ENCODE data around the gene TRMT1. TPM values are rescaled to one million over a fixed set of nuclear protein-coding genes. Genes with fewer than 3 reads are reported as not detected.
A peak's percentile ranks its signal among the peaks of the same experiment; 100 is the strongest.

Gene TRMT1
- polyA plus RNA-seq, 1 donor, result 35.5 TPM

- peak; percentile 76 to 92 for DNase-seq
- WGBS (ENCODE audit: insufficient coverage, low lambda C conversion rate), result no CpG with 5 or more reads among the region's 55 CpGs
- no peaks in the 10 kb centered on the region for H3K9me3 ChIP-seq (ENCODE audit: control insufficient read depth, low read depth, low read length)
- no peaks in the 10 kb centered on the region for H3K27me3 ChIP-seq (ENCODE audit: control insufficient read depth, insufficient read depth, low read length)
- peaks cover 14% of the 10 kb centered on the region for H3K4me1 ChIP-seq (ENCODE audit: control insufficient read depth, insufficient read depth, low read length)
- peak overlapping the region; percentile 100 for H3K27ac ChIP-seq (ENCODE audit: low read length)
- H3K36me3 ChIP-seq (ENCODE audit: control insufficient read depth, insufficient read depth, low read length), result peaks cover 2% of the 10 kb centered on the region
- peak overlapping the region; percentile 96 for H3K4me3 ChIP-seq (ENCODE audit: low read length)
Observed at GRCh38 chr19:13155472-13156359, 39.2 kb upstream of the TRMT1 start.

GRCh38 chr19:13154911-13155471 is 38.5 kb upstream of the TRMT1 start:
- H3K4me1 ChIP-seq (ENCODE audit: control insufficient read depth, insufficient read depth, low read length), result peaks cover 14% of the 10 kb centered on the region
- WGBS (ENCODE audit: insufficient coverage, low lambda C conversion rate), result no CpG with 5 or more reads among the region's 24 CpGs
- peak; percentile 90 to 95 for DNase-seq

GRCh38 chr19:13154241-13154778 is 37.8 kb upstream of the TRMT1 start:
- Histone ChIP-seq H3K9me3 (ENCODE audit: control insufficient read depth, low read depth, low read length) (no peaks in the 10 kb centered on the region), H3K27ac (ENCODE audit: low read length) (peak overlapping the region; percentile 100), H3K27me3 (ENCODE audit: control insufficient read depth, insufficient read depth, low read length) (no peaks in the 10 kb centered on the region), H3K36me3 (ENCODE audit: control insufficient read depth, insufficient read depth, low read length) (peaks cover 2% of the 10 kb centered on the region), H3K4me1 (ENCODE audit: control insufficient read depth, insufficient read depth, low read length) (peaks cover 18% of the 10 kb centered on the region), H3K4me3 (ENCODE audit: low read length) (peak overlapping the region; percentile 96)
- DNase-seq, result peak; percentile 88
- no CpG with 5 or more reads among the region's 21 CpGs for WGBS (ENCODE audit: insufficient coverage, low lambda C conversion rate)

More at GRCh38 chr19:13154911-13155471, 38.5 kb upstream of the TRMT1 start:
- no peaks in the 10 kb centered on the region for H3K9me3 ChIP-seq (ENCODE audit: control insufficient read depth, low read depth, low read length)
- H3K27ac ChIP-seq (ENCODE audit: low read length), result peak overlapping the region; percentile 100
- no peaks in the 10 kb centered on the region for H3K27me3 ChIP-seq (ENCODE audit: control insufficient read depth, insufficient read depth, low read length)
- H3K4me3 ChIP-seq (ENCODE audit: low read length), result peak overlapping the region; percentile 96
- H3K36me3 ChIP-seq (ENCODE audit: control insufficient read depth, insufficient read depth, low read length), result peaks cover 2% of the 10 kb centered on the region

- DNase-seq, result no peak
- Histone ChIP-seq H3K27ac (ENCODE audit: low read length) (peak overlapping the region; percentile 100), H3K27me3 (ENCODE audit: control insufficient read depth, insufficient read depth, low read length) (no peaks in the 10 kb centered on the region), H3K36me3 (ENCODE audit: control insufficient read depth, insufficient read depth, low read length) (peaks cover 2% of the 10 kb centered on the region), H3K9me3 (ENCODE audit: control insufficient read depth, low read depth, low read length) (no peaks in the 10 kb centered on the region), H3K4me1 (ENCODE audit: control insufficient read depth, insufficient read depth, low read length) (peaks cover 23% of the 10 kb centered on the region), H3K4me3 (ENCODE audit: low read length) (peak overlapping the region; percentile 96)
- WGBS (ENCODE audit: insufficient coverage, low lambda C conversion rate), result no CpG with 5 or more reads among the region's 69 CpGs
Observed at GRCh38 chr19:13153569-13154240, 37.2 kb upstream of the TRMT1 start.

- DNase-seq, result peak; percentile 97 to 98
- Histone ChIP-seq H3K4me1 (ENCODE audit: control insufficient read depth, insufficient read depth, low read length) (peaks cover 24% of the 10 kb centered on the region), H3K36me3 (ENCODE audit: control insufficient read depth, insufficient read depth, low read length) (peaks cover 2% of the 10 kb centered on the region), H3K27me3 (ENCODE audit: control insufficient read depth, insufficient read depth, low read length) (no peaks in the 10 kb centered on the region), H3K9me3 (ENCODE audit: control insufficient read depth, low read depth, low read length) (no peaks in the 10 kb centered on the region), H3K4me3 (ENCODE audit: low read length) (peak overlapping the region; percentile 96), H3K27ac (ENCODE audit: low read length) (peak overlapping the region; percentile 100)
- no CpG with 5 or more reads among the region's 59 CpGs for WGBS (ENCODE audit: insufficient coverage, low lambda C conversion rate)
Observed at GRCh38 chr19:13152974-13153568, 36.5 kb upstream of the TRMT1 start.

GRCh38 chr19:13152356-13152973 is 35.9 kb upstream of the TRMT1 start:
- WGBS (ENCODE audit: insufficient coverage, low lambda C conversion rate), result no CpG with 5 or more reads among the region's 25 CpGs
- peaks cover 24% of the 10 kb centered on the region for H3K4me1 ChIP-seq (ENCODE audit: control insufficient read depth, insufficient read depth, low read length)
- H3K27ac ChIP-seq (ENCODE audit: low read length), result peak overlapping the region; percentile 100
- peaks cover 2% of the 10 kb centered on the region for H3K36me3 ChIP-seq (ENCODE audit: control insufficient read depth, insufficient read depth, low read length)
- H3K4me3 ChIP-seq (ENCODE audit: low read length), result peak overlapping the region; percentile 96
- H3K9me3 ChIP-seq (ENCODE audit: control insufficient read depth, low read depth, low read length), result no peaks in the 10 kb centered on the region
- DNase-seq, result no peak
- no peaks in the 10 kb centered on the region for H3K27me3 ChIP-seq (ENCODE audit: control insufficient read depth, insufficient read depth, low read length)

- Histone ChIP-seq H3K36me3 (ENCODE audit: control insufficient read depth, insufficient read depth, low read length) (peaks cover 2% of the 10 kb centered on the region), H3K27me3 (ENCODE audit: control insufficient read depth, insufficient read depth, low read length) (no peaks in the 10 kb centered on the region), H3K9me3 (ENCODE audit: control insufficient read depth, low read depth, low read length) (no peaks in the 10 kb centered on the region), H3K4me1 (ENCODE audit: control insufficient read depth, insufficient read depth, low read length) (peaks cover 23% of the 10 kb centered on the region), H3K4me3 (ENCODE audit: low read length) (peak overlapping the region; percentile 99), H3K27ac (ENCODE audit: low read length) (peak overlapping the region; percentile 100)
- WGBS (ENCODE audit: insufficient coverage, low lambda C conversion rate), result no CpG with 5 or more reads among the region's 71 CpGs
- DNase-seq, result peak; percentile 97 to 98
Observed at GRCh38 chr19:13151605-13152355, 35.2 kb upstream of the TRMT1 start.

- H3K9me3 ChIP-seq (ENCODE audit: control insufficient read depth, low read depth, low read length), result no peaks in the 10 kb centered on the region
- no peaks in the 10 kb centered on the region for H3K27me3 ChIP-seq (ENCODE audit: control insufficient read depth, insufficient read depth, low read length)
- H3K27ac ChIP-seq (ENCODE audit: low read length), result peak overlapping the region; percentile 99
- DNase-seq, result no peak
- no CpG with 5 or more reads among the region's 34 CpGs for WGBS (ENCODE audit: insufficient coverage, low lambda C conversion rate)
- peaks cover 19% of the 10 kb centered on the region for H3K4me1 ChIP-seq (ENCODE audit: control insufficient read depth, insufficient read depth, low read length)
- H3K4me3 ChIP-seq (ENCODE audit: low read length), result peak overlapping the region; percentile 99
- peaks cover 2% of the 10 kb centered on the region for H3K36me3 ChIP-seq (ENCODE audit: control insufficient read depth, insufficient read depth, low read length)
Observed at GRCh38 chr19:13150931-13151604, 34.5 kb upstream of the TRMT1 start.
